Gastrocnemius medialis (tissue), 4 donors: ENCODE results near the gene THSD4.

ENCODE experiments used
- CTCF ChIP-seq, 5 experiments: fragments of 450-650 bp in 3 of 5; fragments of 200-600 bp in 2 of 5; sonication (generic) in 2 of 5; IDR thresholded peaks in 4 of 5; conservative IDR thresholded peaks in 1 of 5; 1 replicate in 4 of 5; 2 replicates in 1 of 5; pipeline ENCODE4 v1.5.1; 2016 to 2019; ENCODE audit warnings: antibody characterized with exemption in 5 of 5, mild to moderate bottlenecking in 3 of 5, moderate library complexity in 3 of 5
- POLR2A ChIP-seq, 2 donors: fragments of 450-650 bp; IDR thresholded peaks; one replicate each; pipeline ENCODE4 v1.6.1; 2017; ENCODE audit warnings: antibody characterized with exemption in 2 of 2, mild to moderate bottlenecking in 2 of 2, moderate library complexity in 2 of 2

GRCh38 chr15:71329041-71329440 is 213.8 kb downstream of the THSD4 start:
- TF ChIP-seq CTCF (IDR thresholded peaks at IDR 0.05 in 4 of 5, conservative IDR thresholded peaks at IDR 0.05 in 1 of 5) (no peak), POLR2A (IDR thresholded peaks at IDR 0.05) (no peak)
